ENCODE results near the gene MOCS2.

DNA sequence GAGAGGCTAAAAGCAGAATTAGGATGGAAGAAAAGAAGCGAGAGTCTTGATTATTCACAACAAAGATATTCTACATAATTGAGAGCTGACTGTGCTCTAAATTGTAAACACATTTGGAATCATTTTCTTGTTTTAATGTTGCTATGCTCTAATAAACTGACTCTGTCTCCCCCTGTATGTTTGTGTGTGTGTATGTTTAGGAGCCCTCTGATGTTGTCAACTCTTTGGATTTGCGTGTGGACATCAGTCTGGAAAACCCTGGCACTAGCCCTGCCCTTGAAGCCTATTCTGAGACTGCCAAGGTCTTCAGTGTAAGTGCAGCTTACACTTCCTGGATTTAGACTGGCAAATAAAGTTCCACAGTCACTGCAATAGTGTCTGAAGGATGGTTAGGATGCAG, 37.8 kb downstream of the MOCS2 start:
- TF ChIP-seq RFX5 (IDR thresholded peaks at IDR 0.05; ENCODE audit: low read depth, low read length) (no peak), CBFB (IDR thresholded peaks at IDR 0.05; ENCODE audit: low read depth) (no peak), MAX (IDR thresholded peaks at IDR 0.05; ENCODE audit: low read depth, low read length) (no peak), BCL11A (IDR thresholded peaks at IDR 0.05; ENCODE audit: low read depth, low read length) (no peak)
- TF ChIP-seq, protein P1, sequence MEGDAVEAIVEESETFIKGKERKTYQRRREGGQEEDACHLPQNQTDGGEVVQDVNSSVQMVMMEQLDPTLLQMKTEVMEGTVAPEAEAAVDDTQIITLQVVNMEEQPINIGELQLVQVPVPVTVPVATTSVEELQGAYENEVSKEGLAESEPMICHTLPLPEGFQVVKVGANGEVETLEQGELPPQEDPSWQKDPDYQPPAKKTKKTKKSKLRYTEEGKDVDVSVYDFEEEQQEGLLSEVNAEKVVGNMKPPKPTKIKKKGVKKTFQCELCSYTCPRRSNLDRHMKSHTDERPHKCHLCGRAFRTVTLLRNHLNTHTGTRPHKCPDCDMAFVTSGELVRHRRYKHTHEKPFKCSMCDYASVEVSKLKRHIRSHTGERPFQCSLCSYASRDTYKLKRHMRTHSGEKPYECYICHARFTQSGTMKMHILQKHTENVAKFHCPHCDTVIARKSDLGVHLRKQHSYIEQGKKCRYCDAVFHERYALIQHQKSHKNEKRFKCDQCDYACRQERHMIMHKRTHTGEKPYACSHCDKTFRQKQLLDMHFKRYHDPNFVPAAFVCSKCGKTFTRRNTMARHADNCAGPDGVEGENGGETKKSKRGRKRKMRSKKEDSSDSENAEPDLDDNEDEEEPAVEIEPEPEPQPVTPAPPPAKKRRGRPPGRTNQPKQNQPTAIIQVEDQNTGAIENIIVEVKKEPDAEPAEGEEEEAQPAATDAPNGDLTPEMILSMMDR (IDR thresholded peaks at IDR 0.05 in 2 of 3, conservative IDR thresholded peaks at IDR 0.05 in 1 of 3; ENCODE audit: control insufficient read depth in 2 of 3, extremely low read depth in 1 of 3, insufficient read depth in 1 of 3, low read depth in 3 of 3, low read length in 3 of 3), result no peak
